Heart left ventricle (tissue), 13 donors: Measurements from ENCODE around the gene ZNF74.
"Not testable (repeated sequence)": the region's sequence is repeated elsewhere in the genome, so short reads cannot be mapped to it uniquely, and the experiment has no call there.

Source experiments
- CTCF ChIP-seq, 12 donors: fragments of 200-600 bp; sonication (generic) in 4 of 12; IDR thresholded peaks; one replicate each; pipeline versions ENCODE4 v1.5.0 to v1.8.0; 2018 to 2022; ENCODE audit warnings: antibody characterized with exemption in 12 of 12, mild to moderate bottlenecking in 5 of 12
- POLR2A ChIP-seq, 2 donors: fragments of 450-650 bp; IDR thresholded peaks; one replicate each; pipeline ENCODE4 v1.6.1; 2017; ENCODE audit warnings: antibody characterized with exemption in 2 of 2, mild to moderate bottlenecking in 2 of 2, moderate library complexity in 2 of 2
- donor health status: ischemic (EF 13 %, LVEDD 7.1; RV severe dilation, severe dysfunction).
- donor health status: DM: no; HTN: yes; CAD: no.
- donor health status: DM: no; HTN: no; CAD: no.
- donor health status: ischemic (EF 25% LVEDD 6.9; RV normal size, moderate dysfunction).
- donor health status: ischemic (EF 25% LVEDD 5.7; RV mildly dilated, moderate dysfunction).
- donor health status: ischemic (EF 35%, LVEDD 5.7; RV mildly dilated, moderate dysfunction).
- donor health status: nonischemic (EF 11% LVEDD 7.7; RV severe dilation, severe dysfunction).
- donor health status: DM: yes; HTN: yes; CAD: no.
- donor health status: PGD.
- donor health status: ischemic (EF 29% LVEDD 5.4; RV normal size, mild dysfunction).
- donor health status: nonischemic (EF 23%, LVEDD 6.1; RV moderate dilation, normal function).

GRCh38 chr22:20415241-20415640, 21.3 kb downstream of the ZNF74 start:
- not testable (repeated sequence) for TF ChIP-seq POLR2A, CTCF (IDR thresholded peaks at IDR 0.05)
